Endothelial cell of umbilical vein (primary cell): Measurements from ENCODE around the gene EPC1. TPM values are rescaled to one million over a fixed set of nuclear protein-coding genes. Genes with fewer than 3 reads are reported as not detected.

Experiments
- BruUV-seq: library from RNA; stranded (reverse); fragments of 400-500 nt; replicated peaks from 2 replicates; lab custom pipeline; 2021; lab: Mats Ljungman, UMichigan
- CTCF ChIA-PET: fragments of 300-600, 350-600 bp; sonication (Branson Sonifier 250); formaldehyde crosslinking; loops from one replicate; lab custom pipeline; 2021; ENCODE audit warnings: antibody characterized with exemption, inconsistent platforms; lab: Charles Lee
- POLR2A ChIA-PET: fragments of 300-600, 350-600 bp; sonication (Branson Sonifier 250); formaldehyde crosslinking; loops from one replicate; lab custom pipeline; 2021; ENCODE audit warnings: antibody characterized with exemption, inconsistent platforms; lab: Charles Lee
- DNase-seq: peaks from one replicate; pipeline ENCODE4 v3.0.0-alpha.2; 2011; ENCODE audit warnings: low read depth, low spot score
- FAIRE-seq: peaks from 2 replicates; lab custom pipeline; 2011; peaks lifted over from hg19 to GRCh38; lab: Jason Lieb, UNC
- H2AFZ ChIP-seq: 2 replicates; pipeline ENCODE4 v1.6.0; 2012; ENCODE audit warnings: low read depth, low read length, control low read depth, inconsistent platforms
- H3K27ac ChIP-seq: 2 replicates; pipeline ENCODE4 v1.5.1; 2011; ENCODE audit warnings: low read depth, mild to moderate bottlenecking, control low read depth, low read length, moderate library complexity; ENCODE audit not compliant: insufficient read depth
- H3K27me3 ChIP-seq, 2 experiments: 2 replicates each; pipeline versions ENCODE4 v1.6.0 to v1.6.1; 2011; ENCODE audit warnings: low read length in 2 of 2, mixed read lengths in 1 of 2; ENCODE audit not compliant: control insufficient read depth in 2 of 2, insufficient read depth in 2 of 2
- H3K36me3 ChIP-seq, 2 experiments: 2 replicates in 1 of 2; 3 replicates in 1 of 2; pipeline ENCODE4 v1.5.1; 2011; ENCODE audit warnings: low read length in 2 of 2, mild to moderate bottlenecking in 1 of 2, moderate library complexity in 1 of 2; ENCODE audit not compliant: control insufficient read depth in 2 of 2, insufficient read depth in 2 of 2; ENCODE audit errors: extremely low read depth in 1 of 2
- H3K4me1 ChIP-seq: 3 replicates; pipeline ENCODE4 v1.5.1; 2011; ENCODE audit warnings: mild to moderate bottlenecking, low read length; ENCODE audit not compliant: control insufficient read depth, insufficient read depth; ENCODE audit errors: extremely low read depth
- H3K4me2 ChIP-seq: 2 replicates; pipeline ENCODE4 v1.6.1; 2011; ENCODE audit warnings: low read length, control low read depth, mixed read lengths; ENCODE audit not compliant: insufficient read depth
- H3K4me3 ChIP-seq, 3 experiments: fragments of 200-600 bp in 1 of 3; sonication (generic), shearing (Covaris generic) in 1 of 3; replicated peaks in 1 of 3; 2 replicates each; pipeline ENCODE4 v1.5.1; 2011 to 2016; ENCODE audit warnings: control low read depth in 3 of 3, low read length in 3 of 3, mild to moderate bottlenecking in 2 of 3, inconsistent platforms in 1 of 3, low read depth in 1 of 3, moderate library complexity in 1 of 3; ENCODE audit not compliant: insufficient read depth in 1 of 3
- H3K79me2 ChIP-seq: 2 replicates; pipeline ENCODE4 v1.6.0; 2012; ENCODE audit warnings: low read length, inconsistent platforms; ENCODE audit not compliant: control insufficient read depth, insufficient read depth
- H3K9ac ChIP-seq: replicated peaks from 2 replicates; pipeline ENCODE3; 2011; ENCODE audit warnings: low read length, control low read depth; ENCODE audit not compliant: insufficient read depth; ENCODE audit errors: extremely low read depth
- H3K9me1 ChIP-seq: replicated peaks from 3 replicates; pipeline ENCODE4 v1.6.0; 2011; ENCODE audit warnings: mild to moderate bottlenecking, low read length; ENCODE audit not compliant: control insufficient read depth, insufficient read depth; ENCODE audit errors: extremely low read depth
- H3K9me3 ChIP-seq: replicated peaks from 2 replicates; pipeline ENCODE4 v1.5.1; 2012; ENCODE audit warnings: low read length, inconsistent platforms; ENCODE audit not compliant: control insufficient read depth, insufficient read depth
- H4K20me1 ChIP-seq: replicated peaks from 2 replicates; pipeline ENCODE3; 2011; ENCODE audit warnings: mild to moderate bottlenecking, low read length; ENCODE audit not compliant: control insufficient read depth, insufficient read depth; ENCODE audit errors: extremely low read depth
- EZH2 ChIP-seq: IDR thresholded peaks from 2 replicates; pipeline ENCODE4 v1.6.1; 2012; ENCODE audit warnings: borderline replicate concordance, low read depth, mild to moderate bottlenecking, moderate library complexity, low read length, inconsistent platforms; ENCODE audit not compliant: severe bottlenecking
- FOS ChIP-seq: IDR thresholded peaks from 2 replicates; pipeline ENCODE4 v1.6.1; 2011; ENCODE audit warnings: mild to moderate bottlenecking, low read length, moderate library complexity, borderline replicate concordance; ENCODE audit not compliant: insufficient read depth
- GATA2 ChIP-seq: IDR thresholded peaks from 2 replicates; pipeline ENCODE4 v1.7.0; 2011; ENCODE audit warnings: low read depth, mild to moderate bottlenecking, moderate library complexity, mixed read lengths, low read length; ENCODE audit not compliant: insufficient read length, insufficient read depth
- JUN ChIP-seq: IDR thresholded peaks from 2 replicates; pipeline ENCODE4 v1.6.1; 2011; ENCODE audit warnings: borderline replicate concordance, low read depth; ENCODE audit not compliant: insufficient read length, insufficient read depth
- MAX ChIP-seq: IDR thresholded peaks from 2 replicates; pipeline ENCODE4 v1.6.1; 2011; ENCODE audit not compliant: insufficient read depth, insufficient read length
- MYC ChIP-seq: IDR thresholded peaks from one replicate; pipeline ENCODE4 v1.6.1; 2011; ENCODE audit warnings: mild to moderate bottlenecking, low read depth, low read length
- POLR2A ChIP-seq: IDR thresholded peaks from 2 replicates; pipeline ENCODE4 v1.6.1; 2012; ENCODE audit warnings: low read depth, mild to moderate bottlenecking, control low read depth, low read length
- POLR2AphosphoS5 ChIP-seq: IDR thresholded peaks from 2 replicates; pipeline ENCODE4 v1.6.1; 2012; ENCODE audit warnings: low read depth, mild to moderate bottlenecking, control low read depth, low read length, moderate library complexity; ENCODE audit not compliant: insufficient read depth
- dilution Hi-C: fragments of 300-500 bp; cut with MboI; formaldehyde crosslinking; loops from one replicate; pipeline ENCODE4 v1.15.0; 2019; ENCODE audit warnings: low sequenced_read_pairs; ENCODE audit not compliant: extremely low pct_ligation_motif_present
- intact Hi-C: fragments of 100-400 bp; cut with micrococcal nuclease; formaldehyde crosslinking; loops from one replicate; pipeline ENCODE4 v1.10.0; 2022
- polyA plus RNA-seq, 4 experiments: library from polyadenylated mRNA; depleted of rRNA in 3 of 4; stranded (reverse) in 3 of 4; unstranded in 1 of 4; fragments of >200 nt; gene quantifications; 2 replicates each; pipeline versions ENCODE4 v1.2.1 to v1.2.3, GENCODE V29; 2011 to 2012; ENCODE audit warnings: missing spikeins in 1 of 4
- total RNA-seq: library from RNA; stranded (reverse); gene quantifications from 2 replicates; pipeline ENCODE4 v1.2.3, GENCODE V29; 2021
- TF ChIP-seq, protein P1 (sequence below), 2 donors: IDR thresholded peaks; 1 replicate in 1 of 2; 2 replicates in 1 of 2; pipeline ENCODE4 v1.5.1; 2011; ENCODE audit warnings: low read length in 2 of 2, mild to moderate bottlenecking in 2 of 2, moderate library complexity in 2 of 2, control low read depth in 1 of 2, inconsistent platforms in 1 of 2, low read depth in 1 of 2; ENCODE audit not compliant: insufficient read depth in 1 of 2; ENCODE audit errors: extremely low read depth in 1 of 2

The EPC1 gene
- total and polyA plus RNA-seq, 2 donors (not counting 3 experiments of a cell fraction or from before 2014, with no cell fraction given): 27.9 to 39.0 TPM

- no TSS peak for BruUV-seq
Observed at GRCh38 chr10:32360884-32361283, 13.9 kb upstream of the EPC1 start.

More at GRCh38 chr10:32360884-32361283, 13.9 kb upstream of the EPC1 start:
- dilution Hi-C loops: no loop called here
- Histone ChIP-seq H3K4me3 (no peak overlapping the region), H4K20me1 (no peaks in the 10 kb centered on the region), H3K36me3 (no peaks in the 10 kb centered on the region), H3K9me1 (no peaks in the 10 kb centered on the region), H3K9ac (no peak overlapping the region), H3K4me2 (no peak overlapping the region), H3K9me3 (no peaks in the 10 kb centered on the region), H3K27me3 (no peaks in the 10 kb centered on the region), H3K4me1 (no peaks in the 10 kb centered on the region), H2AFZ (no peak overlapping the region), H3K27ac (no peak overlapping the region), H3K79me2 (no peaks in the 10 kb centered on the region)
- intact Hi-C loops: no loop called here
- FAIRE-seq (no peak), DNase-seq (no peak)
- TF ChIP-seq EZH2: no peak
- TF ChIP-seq POLR2AphosphoS5: no peak
- no peak for TF ChIP-seq JUN
- no peak for TF ChIP-seq GATA2
- no peak for TF ChIP-seq POLR2A
- no peak for TF ChIP-seq MAX
- no peak for TF ChIP-seq MYC
- TF ChIP-seq, protein P1, sequence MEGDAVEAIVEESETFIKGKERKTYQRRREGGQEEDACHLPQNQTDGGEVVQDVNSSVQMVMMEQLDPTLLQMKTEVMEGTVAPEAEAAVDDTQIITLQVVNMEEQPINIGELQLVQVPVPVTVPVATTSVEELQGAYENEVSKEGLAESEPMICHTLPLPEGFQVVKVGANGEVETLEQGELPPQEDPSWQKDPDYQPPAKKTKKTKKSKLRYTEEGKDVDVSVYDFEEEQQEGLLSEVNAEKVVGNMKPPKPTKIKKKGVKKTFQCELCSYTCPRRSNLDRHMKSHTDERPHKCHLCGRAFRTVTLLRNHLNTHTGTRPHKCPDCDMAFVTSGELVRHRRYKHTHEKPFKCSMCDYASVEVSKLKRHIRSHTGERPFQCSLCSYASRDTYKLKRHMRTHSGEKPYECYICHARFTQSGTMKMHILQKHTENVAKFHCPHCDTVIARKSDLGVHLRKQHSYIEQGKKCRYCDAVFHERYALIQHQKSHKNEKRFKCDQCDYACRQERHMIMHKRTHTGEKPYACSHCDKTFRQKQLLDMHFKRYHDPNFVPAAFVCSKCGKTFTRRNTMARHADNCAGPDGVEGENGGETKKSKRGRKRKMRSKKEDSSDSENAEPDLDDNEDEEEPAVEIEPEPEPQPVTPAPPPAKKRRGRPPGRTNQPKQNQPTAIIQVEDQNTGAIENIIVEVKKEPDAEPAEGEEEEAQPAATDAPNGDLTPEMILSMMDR (IDR thresholded peaks at IDR 0.05; ENCODE audit: extremely low read depth in 1 of 2, insufficient read depth in 1 of 2, low read depth in 1 of 2, low read length in 2 of 2): no peak
- no peak for TF ChIP-seq FOS
- POLR2A ChIA-PET: no interaction called here
- CTCF ChIA-PET: interaction anchor here (0.8 to 1.2 kb wide), 4 partner anchors 8 to 150 kb away, joined by 3 read pairs; no protein-coding TSS in a partner anchor
